HG03175 (cell line): ENCODE results near the gene IP6K1.
"Not testable (repeated sequence)": the region's sequence is repeated elsewhere in the genome, so short reads cannot be mapped to it uniquely, and the experiment has no call there.

Source experiments
- ATAC-seq: cut with Tn5 transposase; IDR thresholded peaks from one replicate; pipeline ENCODE4 v1.9.1; 2021; ENCODE audit warnings: mild to moderate bottlenecking, moderate library complexity; ENCODE audit not compliant: unreplicated experiment

Gene IP6K1

DNA sequence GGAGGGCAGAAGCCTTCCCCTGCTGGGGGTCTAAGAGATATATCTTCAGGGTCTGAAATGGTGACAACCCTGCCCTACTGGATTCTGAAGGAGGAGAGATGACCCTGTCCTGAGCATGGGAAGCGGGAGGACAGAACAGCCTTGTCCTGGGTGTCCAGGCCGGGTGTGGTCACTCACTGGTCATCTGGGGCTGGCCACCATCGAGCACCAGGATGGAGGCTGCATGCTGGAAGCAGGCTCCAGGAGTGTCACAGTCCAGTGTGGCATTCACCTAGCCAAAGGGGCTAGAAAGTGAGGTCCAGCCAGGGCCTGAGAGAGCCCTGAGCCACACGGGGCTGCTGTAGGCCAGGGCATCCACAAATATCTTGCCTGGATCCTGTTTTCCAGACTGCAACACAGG, 8.1 kb upstream of the IP6K1 start:
- no peak for ATAC-seq

DNA sequence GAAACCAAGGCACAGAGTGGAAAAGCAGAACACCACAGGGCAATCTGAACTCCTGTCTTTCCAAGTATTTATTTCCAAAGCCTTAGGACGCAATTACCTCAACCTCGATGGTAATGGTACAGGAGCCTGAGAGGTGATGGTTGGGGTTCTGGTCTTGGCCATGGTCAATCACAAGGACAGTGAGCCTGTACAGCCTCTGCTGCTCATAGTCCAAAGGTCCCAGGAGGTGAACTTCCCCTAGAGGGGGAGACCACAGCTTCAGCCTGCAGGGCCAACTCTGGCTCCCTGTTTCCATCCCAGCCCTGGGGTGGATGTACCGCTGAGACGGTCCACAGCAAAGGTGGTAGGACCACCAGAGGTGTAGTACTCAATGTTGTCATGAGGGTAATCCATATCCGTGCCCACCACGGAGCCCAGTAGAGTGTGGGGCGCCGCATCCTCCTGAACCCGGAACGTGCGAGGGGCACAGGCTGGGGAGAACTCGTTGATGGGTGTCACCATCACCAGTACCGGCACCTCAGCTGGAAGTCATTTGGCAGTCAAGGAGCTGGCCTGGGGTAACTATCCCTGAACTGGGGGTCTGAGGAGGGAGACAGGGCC, 7.2 kb upstream of the IP6K1 start:
- no peak for ATAC-seq

DNA sequence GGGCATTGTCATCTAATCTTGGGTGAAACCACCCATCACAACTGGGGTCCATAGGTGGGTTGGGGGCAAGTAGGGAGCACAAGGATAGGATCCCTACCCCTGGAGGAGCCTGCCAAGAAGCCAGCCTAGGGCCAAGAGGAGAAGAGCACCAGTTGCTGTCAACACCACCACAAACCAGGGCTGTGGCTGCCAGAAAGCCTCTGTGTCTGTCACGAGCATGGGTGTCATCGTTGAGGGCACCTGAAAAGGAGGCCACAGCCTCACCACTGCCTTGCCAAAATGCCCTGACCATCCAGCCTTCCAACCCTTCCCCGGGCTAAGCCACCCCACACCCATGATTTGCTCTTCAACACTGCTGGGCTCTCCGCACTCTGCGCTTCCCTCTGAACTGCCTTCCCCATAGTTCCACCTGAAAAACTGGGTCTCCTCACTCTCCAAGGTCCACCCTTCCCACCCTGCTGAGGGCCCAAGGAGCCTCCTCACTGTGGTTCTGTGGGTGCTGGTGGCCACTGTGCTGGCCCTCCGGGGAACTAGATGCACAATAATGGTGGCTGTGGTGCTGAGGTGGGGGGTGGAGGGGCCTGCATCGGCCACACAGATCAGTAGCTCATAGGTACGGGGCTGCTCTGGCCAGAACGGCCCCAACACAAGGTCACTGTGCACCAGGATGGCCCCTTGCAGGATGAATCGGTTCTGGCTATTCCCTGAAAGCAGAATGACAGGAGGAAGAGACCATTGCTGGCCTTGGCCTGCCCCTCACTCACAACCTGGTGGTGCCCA, 6.2 kb upstream of the IP6K1 start:
- no peak for ATAC-seq

- ATAC-seq: no peak
These were observed 5.2 kb upstream of the IP6K1 start for GRCh38 chr3:49791571-49791970.

DNA sequence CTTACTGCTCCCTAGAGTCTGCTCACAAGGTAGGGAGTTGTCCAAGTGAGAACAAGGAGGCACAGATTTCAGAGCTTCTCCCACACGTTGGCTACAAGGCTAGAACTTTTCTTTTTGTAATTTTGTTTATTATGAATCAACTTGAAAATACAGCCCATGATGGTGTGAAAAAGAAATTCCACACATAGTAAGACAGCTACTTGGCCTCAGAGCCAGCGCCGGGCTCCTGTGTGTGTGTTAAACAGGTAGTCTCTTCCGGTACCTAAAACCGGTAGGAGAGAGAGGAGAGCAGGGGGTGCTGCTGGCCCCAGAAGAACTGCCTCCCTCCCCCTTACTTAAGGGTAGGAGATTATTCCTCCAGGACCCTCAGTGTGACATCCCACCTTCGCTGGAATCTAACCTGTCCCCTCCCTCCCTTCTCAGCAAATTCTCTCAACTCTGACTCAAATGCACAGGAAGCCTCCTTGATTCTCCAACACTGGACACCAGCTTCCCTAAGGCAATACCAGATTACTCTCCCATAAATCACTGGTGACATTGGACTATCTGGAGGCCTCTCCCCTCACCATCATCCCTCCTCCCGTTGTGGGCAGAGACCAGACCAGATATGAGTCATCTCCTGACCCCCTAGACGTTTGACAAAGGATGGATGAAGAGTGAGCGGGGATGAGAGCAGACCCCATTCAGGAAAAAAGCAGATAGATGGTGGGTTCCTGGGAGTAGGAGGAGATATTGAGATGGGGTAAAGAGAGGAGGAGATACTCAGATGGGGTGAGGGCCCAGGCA, 4.5 kb upstream of the IP6K1 start:
- ATAC-seq: no peak

GRCh38 chr3:49788056-49788455, 1.7 kb upstream of the IP6K1 start:
- ATAC-seq: no peak

DNA sequence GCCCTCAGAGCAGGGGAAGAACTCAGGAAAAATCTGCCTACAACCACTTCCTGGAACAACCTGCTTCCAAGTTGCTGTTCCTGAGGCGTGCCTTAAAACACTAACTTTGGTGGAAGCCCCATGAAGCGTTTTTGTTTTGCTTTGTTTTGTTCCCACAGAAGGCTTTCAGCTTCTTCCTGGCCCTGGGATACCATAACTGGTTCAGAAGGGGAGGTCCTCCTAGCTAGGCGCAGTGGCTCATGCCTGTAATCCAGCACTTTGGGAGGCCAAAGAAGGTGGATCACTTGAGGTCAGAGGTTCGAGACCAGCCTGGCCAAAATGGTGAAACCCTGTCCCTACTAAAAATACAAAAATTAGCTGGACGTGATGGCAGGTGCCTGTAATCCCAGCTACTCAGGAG, 1.2 kb upstream of the IP6K1 start:
- no peak for ATAC-seq

DNA sequence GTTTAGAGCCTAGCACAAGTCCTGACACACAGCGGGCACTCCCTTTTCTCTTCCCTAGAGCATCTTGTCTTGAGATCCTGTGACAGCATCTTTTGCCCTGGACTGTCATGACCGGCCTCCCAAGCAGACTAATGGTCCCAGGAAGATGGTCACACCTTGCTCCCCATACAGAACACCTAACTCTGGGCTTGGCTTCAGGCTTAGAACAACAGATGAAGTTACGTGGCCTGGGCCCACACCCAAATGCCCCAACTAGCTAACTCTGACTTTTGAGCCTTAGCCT, 781 bp upstream of the IP6K1 start:
- no peak for ATAC-seq

GRCh38 chr3:49785565-49786356, 581 bp downstream of the IP6K1 start:
- ATAC-seq: peak; percentile 36

GRCh38 chr3:49782277-49782676, 4.1 kb downstream of the IP6K1 start:
- ATAC-seq: not testable (repeated sequence)

DNA sequence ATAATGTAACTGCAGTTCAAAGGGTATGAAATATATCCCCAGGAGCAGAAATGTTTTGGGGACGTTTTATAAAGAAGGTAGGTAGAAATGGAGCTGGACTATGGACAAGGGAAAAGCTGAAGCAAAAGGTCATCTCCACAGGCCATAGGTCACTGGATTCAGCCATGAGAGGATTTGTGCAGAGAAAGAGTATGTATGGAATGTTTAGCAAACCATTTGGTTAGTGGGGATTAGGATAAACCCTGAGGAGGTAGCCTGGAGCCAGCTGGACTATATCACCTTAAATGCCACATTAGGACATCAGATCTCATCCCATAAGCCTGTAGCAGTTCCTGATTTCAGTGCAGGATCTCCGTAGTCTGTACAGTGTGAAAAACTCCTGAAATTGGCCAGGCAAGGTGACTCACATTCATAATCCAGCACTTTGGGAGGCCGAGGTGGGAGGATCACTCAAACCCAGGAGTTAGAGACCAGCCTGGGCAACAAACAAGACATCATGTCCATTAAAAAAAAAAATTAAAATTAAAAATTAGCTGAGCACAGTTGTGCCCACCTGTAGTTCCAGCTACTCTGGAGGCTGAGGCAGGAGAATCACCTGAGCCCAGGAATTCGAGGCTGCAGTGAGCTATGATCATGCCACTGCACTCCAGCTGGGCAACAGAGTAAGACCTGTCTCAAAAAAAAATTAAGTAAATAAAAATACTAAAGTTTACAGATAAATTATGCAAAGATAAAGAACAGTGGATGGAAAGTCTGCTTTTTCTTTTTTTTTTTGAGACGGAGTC, 4.7 kb downstream of the IP6K1 start:
- ATAC-seq: no peak

- not testable (repeated sequence) for ATAC-seq
These were observed 5.4 kb downstream of the IP6K1 start for GRCh38 chr3:49780975-49781365.

- no peak for ATAC-seq
These were observed 6.0 kb downstream of the IP6K1 start for GRCh38 chr3:49780080-49780974.

GRCh38 chr3:49779358-49780079, 6.8 kb downstream of the IP6K1 start:
- ATAC-seq: no peak

- ATAC-seq: not testable (repeated sequence)
These were observed 10.2 kb downstream of the IP6K1 start for GRCh38 chr3:49776101-49776500.

GRCh38 chr3:49775538-49775937, 10.8 kb downstream of the IP6K1 start:
- ATAC-seq: no peak

DNA sequence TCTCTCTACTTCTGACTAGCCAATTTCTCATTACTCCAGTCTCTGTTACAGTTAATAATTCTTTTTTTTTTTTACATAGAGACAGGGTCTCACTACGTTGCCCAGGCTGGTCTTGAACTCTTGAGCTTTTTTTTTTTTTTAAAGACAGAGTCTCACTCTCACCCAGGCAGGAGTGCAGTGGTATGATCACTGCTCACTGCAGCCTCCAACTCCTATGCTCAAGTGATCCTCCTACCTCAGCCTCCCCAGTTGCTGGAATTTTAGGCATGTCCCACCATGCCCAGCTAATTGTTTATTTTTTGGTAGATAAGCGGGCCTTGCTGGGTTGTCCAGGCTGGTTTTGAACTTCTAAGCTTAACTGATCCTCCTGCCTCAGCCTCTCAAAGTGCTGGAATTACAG, 13.6 kb downstream of the IP6K1 start:
- ATAC-seq: no peak

DNA sequence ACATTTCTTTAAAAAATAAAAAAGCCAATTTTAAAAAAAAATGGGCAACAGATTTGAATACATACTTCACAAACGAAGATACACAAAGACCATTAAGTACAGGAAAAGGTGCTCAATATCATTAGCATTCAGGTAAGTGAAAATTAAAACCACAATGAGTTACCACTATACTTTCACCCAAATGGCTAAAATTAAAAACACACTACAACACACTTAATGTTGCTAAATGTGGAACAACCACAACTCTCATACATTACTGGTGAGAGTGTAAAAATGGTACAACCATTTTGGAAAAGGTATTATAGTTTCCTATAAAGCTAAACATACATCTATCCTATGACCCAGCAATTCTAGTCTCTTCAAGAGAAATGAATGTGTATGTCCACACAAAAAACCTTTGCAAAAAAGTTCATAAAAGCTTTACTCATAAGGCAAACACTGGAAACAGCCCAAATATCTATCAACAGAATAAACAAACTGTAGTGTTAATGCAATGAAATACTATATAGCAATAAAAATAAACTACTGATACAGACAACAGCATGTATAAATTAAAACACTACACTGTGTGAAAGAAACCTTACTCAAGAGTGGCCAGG, 14.9 kb downstream of the IP6K1 start:
- no peak for ATAC-seq

GRCh38 chr3:49769926-49770325, 16.4 kb downstream of the IP6K1 start:
- no peak for ATAC-seq
